Caco-2 (cell line): ENCODE results near the gene SUPT3H. TPM values are rescaled to one million over a fixed set of nuclear protein-coding genes. Genes with fewer than 3 reads are reported as not detected.

ENCODE experiments used
- BruUV-seq: library from RNA; stranded (reverse); fragments of 400-500 nt; replicated peaks from 2 replicates; lab custom pipeline; 2021; lab: Mats Ljungman, UMichigan
- CTCF ChIA-PET: fragments of 300-600 bp; sonication (Branson Sonifier 250); formaldehyde crosslinking; loops from one replicate; lab custom pipeline; 2022; ENCODE audit warnings: antibody characterized with exemption; lab: Charles Lee
- POLR2A ChIA-PET: fragments of 300-600 bp; sonication (Branson Sonifier 250); formaldehyde crosslinking; loops from one replicate; lab custom pipeline; 2022; ENCODE audit warnings: antibody characterized with exemption; lab: Charles Lee
- DNase-seq, 2 experiments: peaks; one replicate each; pipeline versions ENCODE4 v3.0.0 to v3.0.0-alpha.2; 2020 to 2022
- H3K27me3 ChIP-seq: replicated peaks from 2 replicates; pipeline ENCODE4 v1.6.0; 2011; ENCODE audit warnings: low read length; ENCODE audit not compliant: control insufficient read depth, insufficient read depth
- H3K36me3 ChIP-seq: 2 replicates; pipeline ENCODE4 v1.5.1; 2011; ENCODE audit warnings: low read length; ENCODE audit not compliant: control insufficient read depth, insufficient read depth
- H3K4me1 ChIP-seq: fragments of 250-450 bp; sonication (Bioruptor Pico); 2 replicates; pipeline ENCODE4 v1.5.1; 2020; ENCODE audit warnings: mild to moderate bottlenecking
- H3K4me3 ChIP-seq: 2 replicates; pipeline ENCODE4 v1.5.1; 2011; ENCODE audit warnings: low read depth, mild to moderate bottlenecking, control low read depth, low read length
- H3K9me3 ChIP-seq: fragments of 250-450 bp; sonication (Bioruptor Pico); 2 replicates; pipeline ENCODE4 v1.5.1; 2020; ENCODE audit warnings: mild to moderate bottlenecking, moderate library complexity
- H3K27ac Mint-ChIP-seq: one replicate; pipeline ENCODE4 v1.8.0; 2022; ENCODE audit warnings: mixed read lengths; ENCODE audit not compliant: unreplicated experiment
- H3K27me3 Mint-ChIP-seq: one replicate; pipeline ENCODE4 v1.8.0; 2022; ENCODE audit warnings: mixed read lengths; ENCODE audit not compliant: insufficient read depth, unreplicated experiment
- H3K36me3 Mint-ChIP-seq: one replicate; pipeline ENCODE4 v1.8.0; 2022; ENCODE audit warnings: mild to moderate bottlenecking, mixed read lengths; ENCODE audit not compliant: insufficient read depth, unreplicated experiment
- H3K4me1 Mint-ChIP-seq: one replicate; pipeline ENCODE4 v1.8.0; 2022; ENCODE audit warnings: low read depth, mixed read lengths; ENCODE audit not compliant: unreplicated experiment
- H3K4me3 Mint-ChIP-seq: one replicate; pipeline ENCODE4 v1.8.0; 2022; ENCODE audit warnings: mild to moderate bottlenecking, moderate library complexity, mixed read lengths; ENCODE audit not compliant: unreplicated experiment
- H3K9me3 Mint-ChIP-seq: one replicate; pipeline ENCODE4 v1.8.0; 2022; ENCODE audit warnings: mixed read lengths; ENCODE audit not compliant: unreplicated experiment
- intact Hi-C: fragments of 100-400 bp; cut with micrococcal nuclease; formaldehyde crosslinking; loops from one replicate; pipeline ENCODE4 v1.10.0; 2022; ENCODE audit not compliant: unreplicated experiment
- total RNA-seq: library from RNA; stranded (reverse); gene quantifications from 2 replicates; pipeline ENCODE4 v1.2.3, GENCODE V29; 2022
- TF ChIP-seq, protein P1 (sequence below), 2 experiments: fragments of 200-600 bp in 1 of 2; IDR thresholded peaks; 1 replicate in 1 of 2; 2 replicates in 1 of 2; pipeline versions ENCODE4 v1.5.1 to v1.8.0; 2011 to 2022; ENCODE audit warnings: antibody characterized with exemption in 1 of 2, control low read depth in 1 of 2, inconsistent platforms in 1 of 2, low read depth in 1 of 2, low read length in 1 of 2, mild to moderate bottlenecking in 1 of 2, moderate library complexity in 1 of 2; ENCODE audit not compliant: insufficient read depth in 1 of 2, severe bottlenecking in 1 of 2, unreplicated experiment in 1 of 2

Gene SUPT3H
- total RNA-seq, 1 experiment from 2014 or later, result 13.2 TPM

DNA sequence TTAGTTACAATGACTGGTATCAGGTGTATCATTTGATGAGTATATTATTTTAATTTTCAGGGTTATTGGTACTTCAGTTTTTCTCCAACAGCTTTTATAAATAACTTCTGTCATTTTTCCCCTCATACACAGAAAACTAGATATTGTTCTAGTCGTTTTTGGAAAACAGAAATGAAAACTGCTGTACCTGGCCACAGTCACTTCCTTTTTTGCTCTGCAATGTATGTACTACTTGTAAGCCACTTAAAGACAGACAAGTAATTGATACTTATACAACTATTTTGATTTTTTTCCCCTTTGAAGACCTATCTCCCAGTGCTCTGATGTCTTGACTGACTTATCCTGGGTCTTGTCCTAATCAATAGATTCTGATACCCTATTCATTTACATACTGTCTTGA is 268.2 kb downstream of the SUPT3H start:
- BruUV-seq, result no TSS peak
- no peaks in the 10 kb centered on the region for H3K36me3 ChIP-seq
- DNase-seq, result no peak
- Mint-ChIP-seq H3K9me3 (no peaks in the 10 kb centered on the region), H3K27me3 (no peaks in the 10 kb centered on the region), H3K4me3 (no peak overlapping the region), H3K27ac (no peak overlapping the region), H3K36me3 (no peaks in the 10 kb centered on the region), H3K4me1 (no peaks in the 10 kb centered on the region)
- intact Hi-C loops, result no loop called here
- H3K9me3 ChIP-seq, result no peaks in the 10 kb centered on the region
- H3K27me3 ChIP-seq, result no peaks in the 10 kb centered on the region
- CTCF ChIA-PET, result no interaction called here
- H3K4me1 ChIP-seq, result no peaks in the 10 kb centered on the region
- TF ChIP-seq, protein P1, sequence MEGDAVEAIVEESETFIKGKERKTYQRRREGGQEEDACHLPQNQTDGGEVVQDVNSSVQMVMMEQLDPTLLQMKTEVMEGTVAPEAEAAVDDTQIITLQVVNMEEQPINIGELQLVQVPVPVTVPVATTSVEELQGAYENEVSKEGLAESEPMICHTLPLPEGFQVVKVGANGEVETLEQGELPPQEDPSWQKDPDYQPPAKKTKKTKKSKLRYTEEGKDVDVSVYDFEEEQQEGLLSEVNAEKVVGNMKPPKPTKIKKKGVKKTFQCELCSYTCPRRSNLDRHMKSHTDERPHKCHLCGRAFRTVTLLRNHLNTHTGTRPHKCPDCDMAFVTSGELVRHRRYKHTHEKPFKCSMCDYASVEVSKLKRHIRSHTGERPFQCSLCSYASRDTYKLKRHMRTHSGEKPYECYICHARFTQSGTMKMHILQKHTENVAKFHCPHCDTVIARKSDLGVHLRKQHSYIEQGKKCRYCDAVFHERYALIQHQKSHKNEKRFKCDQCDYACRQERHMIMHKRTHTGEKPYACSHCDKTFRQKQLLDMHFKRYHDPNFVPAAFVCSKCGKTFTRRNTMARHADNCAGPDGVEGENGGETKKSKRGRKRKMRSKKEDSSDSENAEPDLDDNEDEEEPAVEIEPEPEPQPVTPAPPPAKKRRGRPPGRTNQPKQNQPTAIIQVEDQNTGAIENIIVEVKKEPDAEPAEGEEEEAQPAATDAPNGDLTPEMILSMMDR (IDR thresholded peaks at IDR 0.05; ENCODE audit: insufficient read depth in 1 of 2, low read depth in 1 of 2, low read length in 1 of 2, severe bottlenecking in 1 of 2, unreplicated experiment in 1 of 2), result no peak
- POLR2A ChIA-PET, result no interaction called here
- no peak overlapping the region for H3K4me3 ChIP-seq

DNA sequence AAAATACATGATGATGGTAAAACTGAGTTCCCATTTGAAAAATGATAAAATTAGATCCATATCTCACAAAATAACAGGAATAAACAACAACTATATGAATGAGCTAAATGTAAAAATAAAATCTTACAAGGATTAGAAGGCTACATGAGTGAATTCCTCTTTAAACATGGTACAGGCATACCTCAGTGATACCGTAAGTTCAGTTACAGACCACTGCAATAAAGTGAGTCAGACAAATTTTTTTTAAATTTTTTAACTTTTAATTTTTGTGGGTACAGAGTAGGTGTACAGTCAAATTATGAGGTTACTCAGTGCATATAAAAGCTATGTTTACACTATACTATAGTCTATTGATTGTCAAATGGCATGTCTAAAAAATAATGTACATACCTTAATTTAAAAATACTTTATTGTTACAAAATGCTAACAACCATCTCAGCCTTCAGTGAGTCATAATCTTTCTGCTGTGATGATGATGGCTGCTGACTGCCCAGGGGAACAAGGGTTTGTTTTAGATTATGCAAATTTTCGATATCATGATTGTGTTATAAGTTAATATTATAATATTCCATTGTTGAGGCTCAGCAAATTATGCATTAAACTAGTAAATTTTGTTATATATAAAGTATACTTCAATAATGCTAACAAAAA is 272.4 kb downstream of the SUPT3H start:
- Histone ChIP-seq H3K4me3 (no peak overlapping the region), H3K27me3 (no peaks in the 10 kb centered on the region), H3K4me1 (no peaks in the 10 kb centered on the region), H3K9me3 (no peaks in the 10 kb centered on the region), H3K36me3 (no peaks in the 10 kb centered on the region)
- H3K27ac Mint-ChIP-seq, result no peak overlapping the region
- no peaks in the 10 kb centered on the region for H3K4me1 Mint-ChIP-seq
- H3K36me3 Mint-ChIP-seq, result no peaks in the 10 kb centered on the region
- CTCF ChIA-PET, result no interaction called here
- BruUV-seq, result no TSS peak
- TF ChIP-seq, protein P1 (IDR thresholded peaks at IDR 0.05; ENCODE audit: insufficient read depth in 1 of 2, low read depth in 1 of 2, low read length in 1 of 2, severe bottlenecking in 1 of 2, unreplicated experiment in 1 of 2), result no peak
- no peak overlapping the region for H3K4me3 Mint-ChIP-seq
- H3K9me3 Mint-ChIP-seq, result no peaks in the 10 kb centered on the region
- POLR2A ChIA-PET, result no interaction called here
- no peaks in the 10 kb centered on the region for H3K27me3 Mint-ChIP-seq
- DNase-seq, result no peak
- intact Hi-C loops, result no loop called here

DNA sequence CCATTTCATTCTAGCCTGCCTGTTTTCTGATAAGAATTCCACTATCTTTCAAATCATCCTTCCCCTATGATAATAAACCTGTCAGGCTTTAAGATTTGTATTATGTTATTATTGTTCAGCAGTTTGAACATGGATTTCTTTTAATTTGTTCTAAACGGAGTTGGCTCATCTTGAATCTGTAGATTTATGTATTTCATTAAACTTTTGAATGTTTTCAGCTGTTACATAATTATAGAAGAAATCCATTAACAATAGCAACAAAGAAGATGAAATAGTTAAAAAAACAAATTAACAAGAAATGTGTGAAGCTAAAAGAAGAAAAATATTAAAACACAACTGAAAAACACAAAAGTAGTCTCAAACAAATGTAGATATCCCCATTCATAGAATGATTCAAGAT is 273.3 kb downstream of the SUPT3H start:
- Mint-ChIP-seq H3K4me3 (no peak overlapping the region), H3K36me3 (no peaks in the 10 kb centered on the region), H3K27ac (no peak overlapping the region), H3K9me3 (no peaks in the 10 kb centered on the region), H3K4me1 (no peaks in the 10 kb centered on the region), H3K27me3 (no peaks in the 10 kb centered on the region)
- TF ChIP-seq, protein P1 (IDR thresholded peaks at IDR 0.05; ENCODE audit: insufficient read depth in 1 of 2, low read depth in 1 of 2, low read length in 1 of 2, severe bottlenecking in 1 of 2, unreplicated experiment in 1 of 2), result no peak
- Histone ChIP-seq H3K9me3 (no peaks in the 10 kb centered on the region), H3K4me1 (no peaks in the 10 kb centered on the region), H3K4me3 (no peak overlapping the region), H3K36me3 (no peaks in the 10 kb centered on the region), H3K27me3 (no peaks in the 10 kb centered on the region)
- no TSS peak for BruUV-seq
- ChIA-PET POLR2A (no interaction called here), CTCF (no interaction called here)
- DNase-seq, result no peak
- intact Hi-C loops, result no loop called here
